GM23248 (cell line): ENCODE data around the gene MED8.

Source experiments
- EZH2 ChIP-seq: fragments of 200-600 bp; sonication (generic); IDR thresholded peaks from 2 replicates; pipeline ENCODE4 v1.6.1; 2018; ENCODE audit warnings: antibody characterized with exemption, mild to moderate bottlenecking; ENCODE audit not compliant: insufficient read depth, poor library complexity, severe bottlenecking
- EZH2phosphoT487 ChIP-seq: fragments of 200-600 bp; sonication (generic); IDR thresholded peaks from 2 replicates; pipeline ENCODE4 v1.6.1; 2018; ENCODE audit warnings: antibody characterized with exemption, moderate library complexity, mild to moderate bottlenecking, low read depth; ENCODE audit not compliant: insufficient read depth

DNA sequence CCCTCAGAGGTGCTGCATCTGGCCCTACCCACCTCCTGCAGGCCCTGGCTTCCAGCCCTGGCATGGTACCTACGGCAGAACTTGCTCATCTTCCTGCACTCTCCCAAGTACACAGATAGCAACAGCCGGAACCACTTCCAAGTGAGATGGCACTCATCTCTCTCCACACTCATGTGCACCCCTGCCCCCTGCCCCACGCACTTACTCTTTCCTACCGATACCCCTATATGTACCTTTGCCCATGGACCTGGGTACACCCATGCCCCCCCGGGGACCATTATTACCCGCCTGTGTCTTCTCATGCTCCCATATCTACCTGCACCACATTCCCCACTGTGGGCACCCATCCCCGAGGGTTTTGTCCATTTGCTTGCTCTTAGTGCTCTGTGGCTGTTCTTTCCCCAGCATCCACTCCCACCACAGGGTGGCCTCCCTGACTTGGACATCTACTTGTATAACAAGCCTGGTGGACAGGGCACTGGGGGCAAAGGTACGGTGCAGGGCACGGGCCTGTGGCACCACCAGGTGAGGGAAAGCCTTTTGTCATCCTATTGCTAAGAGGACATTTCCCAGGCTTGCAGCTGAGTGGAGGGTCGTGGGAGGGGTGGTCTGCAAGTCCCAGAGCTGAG is 49.5 kb upstream of the MED8 start:
- TF ChIP-seq EZH2 (no peak), EZH2phosphoT487 (no peak)
